Thyroid gland (tissue), 4 donors: ENCODE data around the gene ATP13A3. TPM values are rescaled to one million over a fixed set of nuclear protein-coding genes. Genes with fewer than 3 reads are reported as not detected.

Experiments used
- DNase-seq, 2 donors: peaks; one replicate each; pipeline ENCODE4 v3.0.0-alpha.2; 2019
- H3K27ac ChIP-seq, 3 donors: fragments of 200-600 bp; sonication (generic); 1 replicate in 2 of 3; 2 replicates in 1 of 3; pipeline ENCODE4 v1.5.1; 2016 to 2019; ENCODE audit warnings: mild to moderate bottlenecking in 1 of 3, moderate library complexity in 1 of 3
- H3K27me3 ChIP-seq: fragments of 200-600 bp; sonication (generic); one replicate; pipeline ENCODE4 v1.5.1; 2019
- H3K36me3 ChIP-seq, 2 donors: fragments of 200-600 bp; sonication (generic); one replicate each; pipeline ENCODE4 v1.5.1; 2016 to 2019
- H3K4me1 ChIP-seq, 2 donors: fragments of 200-600 bp; sonication (generic); one replicate each; pipeline ENCODE4 v1.5.1; 2017 to 2019
- H3K4me3 ChIP-seq, 3 donors: fragments of 200-600 bp; sonication (generic); replicated peaks in 1 of 3; 1 replicate in 2 of 3; 2 replicates in 1 of 3; pipeline ENCODE4 v1.5.1; 2016; ENCODE audit warnings: mild to moderate bottlenecking in 1 of 3
- H3K9me3 ChIP-seq: fragments of 200-600 bp; sonication (generic); one replicate; pipeline ENCODE4 v1.5.1; 2017
- POLR2A ChIP-seq, 2 donors: fragments of 450-650 bp; IDR thresholded peaks; one replicate each; pipeline ENCODE4 v1.6.1; 2017; ENCODE audit warnings: antibody characterized with exemption in 2 of 2, mild to moderate bottlenecking in 2 of 2, moderate library complexity in 1 of 2
- WGBS, 2 donors: methylation state at CpG; one replicate each; pipeline ENCODE4 v1.1.5; 2017; 5-methylcytosine and 5-hydroxymethylcytosine counted together
- intact Hi-C: fragments of 100-400 bp; cut with DNase I; formaldehyde crosslinking; loops from one replicate; pipeline ENCODE4 v1.15.1; 2023
- total RNA-seq, 4 donors: library from RNA; depleted of rRNA; stranded (reverse); fragments of >200 nt; gene quantifications; one replicate each; pipeline ENCODE4 v1.2.3, GENCODE V29; 2016
- TF ChIP-seq, protein P1 (sequence below), 6 experiments: fragments of 200-600 bp in 3 of 6; fragments of 450-650 bp in 3 of 6; sonication (generic) in 3 of 6; IDR thresholded peaks; one replicate each; pipeline ENCODE4 v1.5.1; 2016 to 2019; ENCODE audit warnings: antibody characterized with exemption in 6 of 6, mild to moderate bottlenecking in 2 of 6, inconsistent platforms in 1 of 6, moderate library complexity in 1 of 6

The ATP13A3 gene
- total RNA-seq, 4 donors from 2014 or later = 262 to 426 (median 341) TPM

GRCh38 chr3:194396539-194396858, 90.3 kb downstream of the ATP13A3 start:
- H3K4me3 ChIP-seq = no peak overlapping the region
- intact Hi-C loops = loop anchor here (5.0 kb wide), 1 partner anchor 54 kb away; no protein-coding TSS in a partner anchor
- 52 to 64% methylated on average over 4 to 13 of the region's 13 CpGs for WGBS, 2 donors

GRCh38 chr3:194395778-194396538, 90.8 kb downstream of the ATP13A3 start:
- peak overlapping the region; percentile 60 to 90 (median 83) for H3K27ac ChIP-seq
- TF ChIP-seq, protein P1, sequence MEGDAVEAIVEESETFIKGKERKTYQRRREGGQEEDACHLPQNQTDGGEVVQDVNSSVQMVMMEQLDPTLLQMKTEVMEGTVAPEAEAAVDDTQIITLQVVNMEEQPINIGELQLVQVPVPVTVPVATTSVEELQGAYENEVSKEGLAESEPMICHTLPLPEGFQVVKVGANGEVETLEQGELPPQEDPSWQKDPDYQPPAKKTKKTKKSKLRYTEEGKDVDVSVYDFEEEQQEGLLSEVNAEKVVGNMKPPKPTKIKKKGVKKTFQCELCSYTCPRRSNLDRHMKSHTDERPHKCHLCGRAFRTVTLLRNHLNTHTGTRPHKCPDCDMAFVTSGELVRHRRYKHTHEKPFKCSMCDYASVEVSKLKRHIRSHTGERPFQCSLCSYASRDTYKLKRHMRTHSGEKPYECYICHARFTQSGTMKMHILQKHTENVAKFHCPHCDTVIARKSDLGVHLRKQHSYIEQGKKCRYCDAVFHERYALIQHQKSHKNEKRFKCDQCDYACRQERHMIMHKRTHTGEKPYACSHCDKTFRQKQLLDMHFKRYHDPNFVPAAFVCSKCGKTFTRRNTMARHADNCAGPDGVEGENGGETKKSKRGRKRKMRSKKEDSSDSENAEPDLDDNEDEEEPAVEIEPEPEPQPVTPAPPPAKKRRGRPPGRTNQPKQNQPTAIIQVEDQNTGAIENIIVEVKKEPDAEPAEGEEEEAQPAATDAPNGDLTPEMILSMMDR (IDR thresholded peaks at IDR 0.05) = no peak
- peak in 1 of 2 donors; percentile 3 for TF ChIP-seq POLR2A (IDR thresholded peaks at IDR 0.05)
- H3K9me3 ChIP-seq = no peaks in the 10 kb centered on the region
- DNase-seq = peak; percentile 77 to 82
- no peaks in the 10 kb centered on the region for H3K27me3 ChIP-seq
- H3K4me3 ChIP-seq = no peak overlapping the region
- intact Hi-C loops = loop anchor here (5.0 kb wide), 1 partner anchor 54 kb away; no protein-coding TSS in a partner anchor
- WGBS, 2 donors = 16 to 28% methylated on average over 24 to 26 of the region's 26 CpGs
- H3K4me1 ChIP-seq = peaks cover 14 to 34% of the 10 kb centered on the region in 2 donors
- no peaks in the 10 kb centered on the region for H3K36me3 ChIP-seq

More at GRCh38 chr3:194396539-194396858, 90.3 kb downstream of the ATP13A3 start:
- no peaks in the 10 kb centered on the region for H3K9me3 ChIP-seq
- no peaks in the 10 kb centered on the region for H3K36me3 ChIP-seq
- TF ChIP-seq, protein P1 (IDR thresholded peaks at IDR 0.05) = no peak
- TF ChIP-seq POLR2A (IDR thresholded peaks at IDR 0.05) = peak in 1 of 2 donors; percentile 2
- DNase-seq = no peak
- no peaks in the 10 kb centered on the region for H3K27me3 ChIP-seq
- peaks cover 15 to 34% of the 10 kb centered on the region in 2 donors for H3K4me1 ChIP-seq
- peak overlapping the region; percentile 60 to 90 (median 83) for H3K27ac ChIP-seq

DNA sequence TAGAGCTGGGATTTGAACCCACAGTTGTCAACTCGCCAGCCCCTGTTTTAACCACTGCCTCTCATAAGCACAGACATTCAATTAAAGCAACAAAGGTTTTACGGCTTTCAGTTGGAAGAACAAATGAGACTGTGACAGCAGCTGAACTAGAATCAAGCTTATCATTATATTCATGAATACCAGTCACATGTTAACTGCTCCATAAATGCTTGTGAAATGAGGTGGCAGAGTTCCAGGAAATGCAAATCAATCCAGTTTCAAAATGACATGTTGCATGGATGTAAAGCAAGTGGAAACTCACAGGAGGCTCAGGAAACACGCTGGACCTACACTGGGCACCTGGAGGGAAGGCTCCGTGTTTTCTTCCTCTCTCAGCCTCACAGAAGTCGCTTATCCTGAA, 91.6 kb downstream of the ATP13A3 start:
- no peak overlapping the region for H3K4me3 ChIP-seq
- H3K36me3 ChIP-seq = no peaks in the 10 kb centered on the region
- TF ChIP-seq POLR2A (IDR thresholded peaks at IDR 0.05) = no peak
- TF ChIP-seq, protein P1 (IDR thresholded peaks at IDR 0.05) = no peak
- no peak for DNase-seq
- intact Hi-C loops = loop anchor here (5.0 kb wide), 1 partner anchor 53 kb away; no protein-coding TSS in a partner anchor
- no peaks in the 10 kb centered on the region for H3K9me3 ChIP-seq
- 71 to 74% methylated on average over 5 of the region's 5 CpGs for WGBS, 2 donors
- no peaks in the 10 kb centered on the region for H3K27me3 ChIP-seq
- H3K4me1 ChIP-seq = peaks cover 14 to 34% of the 10 kb centered on the region in 2 donors
- H3K27ac ChIP-seq = peak overlapping the region; percentile 60 to 90 (median 83)

GRCh38 chr3:194392576-194392975, 94.2 kb downstream of the ATP13A3 start:
- H3K9me3 ChIP-seq = no peaks in the 10 kb centered on the region
- no peaks in the 10 kb centered on the region for H3K36me3 ChIP-seq
- peaks cover 12 to 27% of the 10 kb centered on the region in 2 donors for H3K4me1 ChIP-seq
- H3K4me3 ChIP-seq = no peak overlapping the region
- DNase-seq = no peak
- H3K27ac ChIP-seq = no peak overlapping the region
- intact Hi-C loops = no loop called here
- H3K27me3 ChIP-seq = no peaks in the 10 kb centered on the region
- WGBS, 2 donors = 95% methylated on average over 7 of the region's 7 CpGs
- TF ChIP-seq, protein P1 (IDR thresholded peaks at IDR 0.05) = no peak
- TF ChIP-seq POLR2A (IDR thresholded peaks at IDR 0.05) = no peak

GRCh38 chr3:194390835-194391234, 96.0 kb downstream of the ATP13A3 start:
- H3K27me3 ChIP-seq = no peaks in the 10 kb centered on the region
- H3K4me3 ChIP-seq = no peak overlapping the region
- H3K4me1 ChIP-seq = peaks cover 8 to 10% of the 10 kb centered on the region in 2 donors
- no peaks in the 10 kb centered on the region for H3K36me3 ChIP-seq
- no peak for DNase-seq
- TF ChIP-seq, protein P1 (IDR thresholded peaks at IDR 0.05) = no peak
- TF ChIP-seq POLR2A (IDR thresholded peaks at IDR 0.05) = no peak
- intact Hi-C loops = no loop called here
- no peak overlapping the region for H3K27ac ChIP-seq
- no peaks in the 10 kb centered on the region for H3K9me3 ChIP-seq
